ENCODE results near the gene SENP8. TPM values are rescaled to one million over a fixed set of nuclear protein-coding genes. Genes with fewer than 3 reads are reported as not detected.
A peak's percentile ranks its signal among the peaks of the same experiment; 100 is the strongest.

Gene SENP8
- total and polyA plus RNA-seq, 2 of the 13 experiments (the other 11 are each of a cell fraction or from before 2014, with no cell fraction given), result 2.7 to 3.0 TPM

DNA sequence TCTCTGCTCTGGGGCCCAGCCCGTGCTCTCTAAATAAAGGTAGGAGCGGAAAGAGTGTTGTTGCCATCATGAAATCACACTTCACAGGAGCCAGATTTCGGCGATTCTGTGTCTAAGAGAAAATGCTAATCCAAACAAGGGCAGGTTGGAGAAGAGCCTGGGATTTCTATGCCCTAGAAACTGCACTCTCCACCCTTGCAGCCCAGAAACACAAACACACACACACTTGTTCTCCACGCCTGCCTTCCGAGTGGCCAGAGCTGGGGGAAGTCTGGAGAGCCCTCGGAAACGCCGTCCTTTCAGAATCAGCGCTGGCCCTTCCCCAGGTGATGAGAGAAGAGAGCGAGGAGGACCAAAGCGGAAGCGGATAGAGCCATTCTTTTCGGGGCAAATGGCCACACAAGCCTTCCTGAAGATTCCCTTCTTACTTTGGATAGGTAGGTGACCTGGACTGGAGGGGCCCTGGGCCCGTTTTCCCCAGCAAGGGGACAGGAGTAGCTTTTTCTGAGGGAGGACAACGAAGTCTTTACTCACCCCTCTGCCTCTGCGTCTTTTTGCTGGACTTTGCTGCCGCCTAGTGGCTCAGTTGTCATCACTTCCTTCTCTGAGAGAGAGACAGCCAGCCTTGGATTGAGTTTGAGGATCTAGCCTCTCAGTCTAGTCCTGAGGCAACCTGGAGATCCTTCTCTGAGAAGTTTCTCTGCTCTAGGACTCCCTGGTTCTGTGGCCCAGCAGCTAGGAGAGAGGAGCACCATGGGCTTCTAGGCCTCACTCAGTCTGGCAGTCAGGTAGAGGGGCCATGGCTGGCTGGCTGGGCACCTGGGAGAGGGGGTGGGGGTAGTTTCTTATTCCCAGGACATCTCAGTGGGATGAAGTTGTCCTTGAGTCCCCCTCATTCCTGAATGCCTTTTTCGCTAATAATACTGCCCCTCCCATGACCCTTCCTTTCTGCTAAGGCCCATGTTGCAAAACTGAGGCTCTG is 37.7 kb downstream of the SENP8 start:
- intact Hi-C loops (cut with micrococcal nuclease; ENCODE audit: unreplicated experiment) (loop anchor here (1.0 to 2.0 kb wide), 2 partner anchors 355 to 403 kb away; no protein-coding TSS in a partner anchor), in situ Hi-C loops (cut with HindIII; ENCODE audit: extremely low pct_ligation_motif_present, low pct_unique_long_range_greater_than_20kb) (loop anchor here (5.0 to 10.0 kb wide), 2 partner anchors 354 to 411 kb away; no protein-coding TSS in a partner anchor)
- Histone ChIP-seq H3K36me3 (replicated peaks in 1 of 2; ENCODE audit: control insufficient read depth in 1 of 2, insufficient read depth in 2 of 2, low read length in 2 of 2) (no peaks in the 10 kb centered on the region), H3K9ac (ENCODE audit: insufficient read depth, low read depth, low read length) (peak overlapping the region; percentile 6; the same call in 1 of the 2 replicates), H3K27ac (ENCODE audit: extremely low read length, insufficient read depth, low read length) (no peak overlapping the region), H3K27me3 (ENCODE audit: control insufficient read depth in 1 of 2, insufficient read depth in 2 of 2, low read length in 2 of 2) (peaks cover 0 to 14% of the 10 kb centered on the region in 2 experiments; a peak in 3 of 5 replicates), H3K4me1 (ENCODE audit: insufficient read depth, low read length) (peaks cover 14% of the 10 kb centered on the region), H4K20me1 (ENCODE audit: insufficient read depth, low read length) (no peaks in the 10 kb centered on the region), H3K4me2 (ENCODE audit: low read depth, low read length) (peak overlapping the region; percentile 90), H3K9me3 (ENCODE audit: low read length) (no peaks in the 10 kb centered on the region), H2AFZ (ENCODE audit: low read length) (peak overlapping the region; percentile 91), H3K4me3 (replicated peaks in 1 of 3; ENCODE audit: insufficient read depth in 1 of 3, low read depth in 2 of 3, low read length in 3 of 3) (peak overlapping the region; percentile 46 to 71 (median 56)), H3K79me2 (ENCODE audit: insufficient read depth, low read length) (no peaks in the 10 kb centered on the region)
- under 1% methylated on average over 19 of the region's 19 CpGs for WGBS (ENCODE audit: low lambda C conversion rate)
- CTCF ChIA-PET (ENCODE audit: low intra/inter-chr PET ratio, low total read pairs), result interaction anchor here (1.1 to 2.2 kb wide), 4 partner anchors 353 to 403 kb away, joined by 4 to 12 read pairs (median 4); no protein-coding TSS in a partner anchor
- FAIRE-seq (peak; percentile 91), DNase-seq (ENCODE audit: low spot score) (peak; percentile 68), ATAC-seq (peak; percentile 95)
- POLR2A ChIA-PET, result no interaction called here
- BruUV-seq (replicated peaks), result no TSS peak
- TF ChIP-seq JDP2 (CRISPR knock-in tag; IDR thresholded peaks at IDR 0.05; ENCODE audit: borderline replicate concordance) (no peak), CENPT (CRISPR knock-in tag; IDR thresholded peaks at IDR 0.05; ENCODE audit: low read depth) (no peak), ETV5 (CRISPR knock-in tag; IDR thresholded peaks at IDR 0.05; ENCODE audit: borderline replicate concordance) (peak; percentile 61; the same call in 1 of the 2 replicates), MBD4 (IDR thresholded peaks at IDR 0.05; ENCODE audit: borderline replicate concordance, low read length) (no peak), MIER3 (CRISPR knock-in tag; IDR thresholded peaks at IDR 0.05; ENCODE audit: borderline replicate concordance) (no peak), HDAC1 (CRISPR knock-in tag; IDR thresholded peaks at IDR 0.05) (no peak), FOXA1 (IDR thresholded peaks at IDR 0.05) (no peak), FOXA1 (CRISPR knock-in tag; IDR thresholded peaks at IDR 0.05) (no peak), ZNF75D (CRISPR knock-in tag; IDR thresholded peaks at IDR 0.05; ENCODE audit: borderline replicate concordance) (no peak), ARNTL (CRISPR knock-in tag; IDR thresholded peaks at IDR 0.05) (no peak), NR2F2 (IDR thresholded peaks at IDR 0.05; ENCODE audit: borderline replicate concordance, low read depth) (no peak), MYNN (CRISPR knock-in tag; IDR thresholded peaks at IDR 0.05; ENCODE audit: low read depth) (no peak), BHLHE40 (IDR thresholded peaks at IDR 0.05; ENCODE audit: low read length) (no peak)
- TF ChIP-seq, protein P1, sequence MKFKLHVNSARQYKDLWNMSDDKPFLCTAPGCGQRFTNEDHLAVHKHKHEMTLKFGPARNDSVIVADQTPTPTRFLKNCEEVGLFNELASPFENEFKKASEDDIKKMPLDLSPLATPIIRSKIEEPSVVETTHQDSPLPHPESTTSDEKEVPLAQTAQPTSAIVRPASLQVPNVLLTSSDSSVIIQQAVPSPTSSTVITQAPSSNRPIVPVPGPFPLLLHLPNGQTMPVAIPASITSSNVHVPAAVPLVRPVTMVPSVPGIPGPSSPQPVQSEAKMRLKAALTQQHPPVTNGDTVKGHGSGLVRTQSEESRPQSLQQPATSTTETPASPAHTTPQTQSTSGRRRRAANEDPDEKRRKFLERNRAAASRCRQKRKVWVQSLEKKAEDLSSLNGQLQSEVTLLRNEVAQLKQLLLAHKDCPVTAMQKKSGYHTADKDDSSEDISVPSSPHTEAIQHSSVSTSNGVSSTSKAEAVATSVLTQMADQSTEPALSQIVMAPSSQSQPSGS (CRISPR knock-in tag; IDR thresholded peaks at IDR 0.05), result 0 out of 2 replicates have a peak, but pooled peaks have one; percentile 19
- TF ChIP-seq, protein P2, sequence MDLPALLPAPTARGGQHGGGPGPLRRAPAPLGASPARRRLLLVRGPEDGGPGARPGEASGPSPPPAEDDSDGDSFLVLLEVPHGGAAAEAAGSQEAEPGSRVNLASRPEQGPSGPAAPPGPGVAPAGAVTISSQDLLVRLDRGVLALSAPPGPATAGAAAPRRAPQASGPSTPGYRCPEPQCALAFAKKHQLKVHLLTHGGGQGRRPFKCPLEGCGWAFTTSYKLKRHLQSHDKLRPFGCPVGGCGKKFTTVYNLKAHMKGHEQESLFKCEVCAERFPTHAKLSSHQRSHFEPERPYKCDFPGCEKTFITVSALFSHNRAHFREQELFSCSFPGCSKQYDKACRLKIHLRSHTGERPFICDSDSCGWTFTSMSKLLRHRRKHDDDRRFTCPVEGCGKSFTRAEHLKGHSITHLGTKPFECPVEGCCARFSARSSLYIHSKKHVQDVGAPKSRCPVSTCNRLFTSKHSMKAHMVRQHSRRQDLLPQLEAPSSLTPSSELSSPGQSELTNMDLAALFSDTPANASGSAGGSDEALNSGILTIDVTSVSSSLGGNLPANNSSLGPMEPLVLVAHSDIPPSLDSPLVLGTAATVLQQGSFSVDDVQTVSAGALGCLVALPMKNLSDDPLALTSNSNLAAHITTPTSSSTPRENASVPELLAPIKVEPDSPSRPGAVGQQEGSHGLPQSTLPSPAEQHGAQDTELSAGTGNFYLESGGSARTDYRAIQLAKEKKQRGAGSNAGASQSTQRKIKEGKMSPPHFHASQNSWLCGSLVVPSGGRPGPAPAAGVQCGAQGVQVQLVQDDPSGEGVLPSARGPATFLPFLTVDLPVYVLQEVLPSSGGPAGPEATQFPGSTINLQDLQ (CRISPR knock-in tag; IDR thresholded peaks at IDR 0.05), result no peak
- TF ChIP-seq, protein P3, sequence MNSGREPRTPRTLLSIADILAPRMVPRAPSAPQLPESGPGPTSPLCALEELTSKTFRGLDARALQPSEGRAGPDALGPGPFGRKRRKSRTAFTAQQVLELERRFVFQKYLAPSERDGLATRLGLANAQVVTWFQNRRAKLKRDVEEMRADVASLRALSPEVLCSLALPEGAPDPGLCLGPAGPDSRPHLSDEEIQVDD (CRISPR knock-in tag; IDR thresholded peaks at IDR 0.05; ENCODE audit: borderline replicate concordance), result no peak

All from HepG2 (cell line).